GM21576 (cell line): ENCODE results near the gene TDRD1.

Experiments used
- ATAC-seq: cut with Tn5 transposase; IDR thresholded peaks from one replicate; pipeline ENCODE4 v1.9.1; 2021; ENCODE audit warnings: mild to moderate bottlenecking, moderate library complexity; ENCODE audit not compliant: unreplicated experiment

TDRD1 gene

GRCh38 chr10:114228156-114228555 is 49.0 kb downstream of the TDRD1 start:
- no peak for ATAC-seq

DNA sequence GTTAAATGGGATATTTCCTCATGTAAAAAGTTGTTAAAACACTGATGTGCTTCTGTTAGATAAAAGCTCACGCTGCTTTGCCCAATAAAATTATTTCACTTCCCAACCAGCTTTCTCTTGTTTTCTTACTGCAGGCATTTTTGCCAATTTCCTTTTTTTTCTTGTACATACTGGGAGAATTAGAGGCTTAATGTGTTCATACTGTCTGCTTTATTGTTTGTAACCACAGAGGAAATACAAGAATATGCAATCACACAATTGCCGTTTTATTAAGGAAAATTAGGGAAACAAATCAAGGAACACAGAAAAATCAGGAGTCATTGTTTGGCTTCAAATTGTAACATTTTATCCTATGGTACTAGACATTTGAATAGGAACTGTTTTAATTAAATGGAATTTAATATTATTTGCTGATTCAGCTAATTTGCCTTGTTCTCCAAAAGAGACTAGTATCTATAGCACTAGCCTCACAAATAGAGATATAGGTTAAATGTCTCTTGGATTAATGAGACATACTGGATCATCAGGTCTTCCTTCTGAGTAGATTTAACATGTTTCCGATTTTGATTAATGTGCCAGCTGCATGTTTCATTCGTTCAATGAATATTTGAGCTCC is 53.5 kb downstream of the TDRD1 start:
- ATAC-seq = no peak

DNA sequence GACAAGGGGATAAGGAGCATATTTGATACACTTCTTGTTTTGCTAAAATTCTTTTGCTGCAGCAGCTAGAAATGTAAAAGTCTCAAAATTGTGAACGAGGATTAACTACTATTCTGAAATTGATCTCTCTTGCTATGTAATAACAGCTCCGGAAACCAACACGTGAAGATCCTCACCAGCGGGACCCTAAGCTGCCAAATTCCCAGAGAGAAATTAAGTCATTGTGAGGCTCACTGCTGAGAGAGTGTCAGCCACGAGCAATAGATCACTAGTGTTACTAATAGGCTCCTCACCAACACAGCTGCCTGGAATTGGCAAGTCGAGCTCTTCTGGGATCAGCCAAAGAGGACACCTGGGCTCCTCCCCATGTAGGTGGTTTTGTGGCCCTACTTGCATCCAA is 54.3 kb downstream of the TDRD1 start:
- no peak for ATAC-seq

- ATAC-seq = no peak
Measured at GRCh38 chr10:114234132-114234531, 55.0 kb downstream of the TDRD1 start.

DNA sequence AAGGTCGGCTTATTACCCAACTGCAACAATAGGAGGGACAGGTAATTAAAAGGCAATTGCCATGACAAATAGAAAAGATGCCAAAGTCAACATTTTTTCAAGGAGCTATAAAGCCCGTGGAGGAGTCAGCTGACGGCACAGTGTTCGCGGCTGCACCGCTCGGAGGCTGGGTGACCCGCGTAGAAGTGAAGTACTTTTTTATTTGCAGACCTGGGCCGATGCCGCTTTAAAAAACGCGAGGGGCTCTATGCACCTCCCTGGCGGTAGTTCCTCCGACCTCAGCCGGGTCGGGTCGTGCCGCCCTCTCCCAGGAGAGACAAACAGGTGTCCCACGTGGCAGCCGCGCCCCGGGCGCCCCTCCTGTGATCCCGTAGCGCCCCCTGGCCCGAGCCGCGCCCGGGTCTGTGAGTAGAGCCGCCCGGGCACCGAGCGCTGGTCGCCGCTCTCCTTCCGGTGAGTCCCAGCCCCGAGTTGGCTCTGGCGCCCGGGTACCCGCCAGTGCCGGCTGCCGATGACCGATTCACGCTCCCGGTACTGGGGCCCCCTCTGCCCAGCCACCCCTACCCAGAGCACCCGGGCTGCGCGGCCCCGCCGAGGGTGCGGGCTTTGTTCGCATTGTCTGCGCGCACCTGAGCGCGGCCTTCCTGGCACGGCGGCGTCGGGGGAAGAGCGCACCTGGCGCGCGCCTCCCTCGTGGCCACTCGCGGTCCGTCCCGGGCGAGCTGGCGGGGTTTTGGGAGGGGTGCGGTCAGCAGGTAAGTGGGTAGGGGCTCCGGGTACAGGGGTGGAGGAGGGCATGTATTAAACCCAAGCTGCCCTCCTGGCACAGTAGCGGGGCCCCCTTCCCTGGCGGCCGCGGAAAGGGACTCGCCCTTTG is 60.2 kb downstream of the TDRD1 start, which contains the start of gene VWA2:
VWA2 (plus strand) TSS at position 138 of the 877 bp plus-strand sequence. CDS start 9,460 bp downstream, outside the sequence.
- ATAC-seq = no peak

DNA sequence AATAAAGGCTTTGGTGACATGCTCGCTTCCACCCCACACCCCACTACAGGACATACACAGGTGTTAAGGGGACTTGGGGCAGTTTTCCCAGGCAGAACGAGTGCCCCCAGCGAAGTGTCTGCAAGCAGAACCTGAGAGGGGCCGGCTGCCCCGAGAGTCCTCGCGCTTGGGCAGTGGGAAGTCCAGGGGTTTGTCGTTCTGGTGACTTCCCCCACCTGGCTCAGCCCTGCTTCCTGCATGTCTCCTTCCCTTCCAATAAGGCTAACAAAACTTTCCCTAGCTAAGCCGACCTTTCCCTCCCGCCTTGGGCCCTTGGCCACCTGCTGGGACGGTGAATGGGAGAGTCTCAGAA is 60.8 kb downstream of the TDRD1 start:
- no peak for ATAC-seq

GRCh38 chr10:114242235-114242634 is 63.1 kb downstream of the TDRD1 start:
- no peak for ATAC-seq

DNA sequence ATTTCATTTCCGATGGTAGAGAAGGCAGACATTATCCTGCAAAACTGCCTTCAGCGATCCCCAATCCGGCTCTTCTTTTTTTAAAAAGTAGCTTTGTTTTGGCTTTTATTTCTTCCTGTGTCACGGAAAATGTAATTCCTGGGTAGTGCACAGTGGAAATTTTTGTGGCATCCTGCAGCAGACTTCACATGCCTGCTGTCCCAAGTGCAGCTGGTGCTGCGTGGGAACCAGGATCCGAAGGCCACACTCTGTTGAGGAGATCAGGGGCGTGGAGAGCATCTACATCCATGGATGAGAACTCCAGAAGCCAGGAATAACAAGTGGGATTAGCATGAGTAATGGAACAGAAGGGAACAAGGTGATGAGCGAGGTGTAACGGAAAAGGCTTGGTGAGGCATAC is 64.5 kb downstream of the TDRD1 start:
- ATAC-seq = no peak

GRCh38 chr10:114244126-114244525 is 65.0 kb downstream of the TDRD1 start:
- ATAC-seq = no peak

GRCh38 chr10:114245121-114245791 is 66.1 kb downstream of the TDRD1 start:
- no peak for ATAC-seq

DNA sequence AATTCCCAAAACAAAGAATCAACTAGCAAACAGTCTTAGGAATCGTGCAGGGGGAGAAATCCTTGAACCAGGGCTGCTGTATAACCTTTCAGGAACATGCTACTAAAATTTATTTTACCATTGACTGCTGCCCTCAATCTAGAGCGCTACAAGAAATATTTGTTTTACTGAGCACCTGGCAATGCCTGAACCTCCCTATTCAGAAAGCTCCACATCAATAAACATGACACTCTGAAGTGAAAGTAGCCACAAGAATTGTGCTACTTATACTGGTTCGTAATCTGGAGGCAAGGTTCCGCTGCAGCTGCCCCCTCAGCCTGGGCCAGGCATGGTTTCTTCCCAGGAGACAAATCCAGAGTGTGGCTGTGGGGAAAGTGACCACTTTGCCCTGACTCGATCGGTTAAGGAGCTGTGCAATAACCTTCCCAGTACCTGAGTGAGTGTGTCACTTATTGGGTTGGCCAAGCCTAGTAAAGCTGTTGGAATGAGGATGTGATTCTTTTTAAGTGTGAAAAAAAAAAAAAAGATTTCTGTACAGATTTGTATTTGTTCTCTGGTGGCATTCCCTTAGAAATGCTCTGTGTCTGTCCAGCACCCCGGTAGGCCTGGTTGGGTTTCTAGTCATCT is 67.6 kb downstream of the TDRD1 start:
- no peak for ATAC-seq

- no peak for ATAC-seq
Measured at GRCh38 chr10:114250236-114250635, 71.1 kb downstream of the TDRD1 start.

- no peak for ATAC-seq
Measured at GRCh38 chr10:114250716-114251115, 71.6 kb downstream of the TDRD1 start.

DNA sequence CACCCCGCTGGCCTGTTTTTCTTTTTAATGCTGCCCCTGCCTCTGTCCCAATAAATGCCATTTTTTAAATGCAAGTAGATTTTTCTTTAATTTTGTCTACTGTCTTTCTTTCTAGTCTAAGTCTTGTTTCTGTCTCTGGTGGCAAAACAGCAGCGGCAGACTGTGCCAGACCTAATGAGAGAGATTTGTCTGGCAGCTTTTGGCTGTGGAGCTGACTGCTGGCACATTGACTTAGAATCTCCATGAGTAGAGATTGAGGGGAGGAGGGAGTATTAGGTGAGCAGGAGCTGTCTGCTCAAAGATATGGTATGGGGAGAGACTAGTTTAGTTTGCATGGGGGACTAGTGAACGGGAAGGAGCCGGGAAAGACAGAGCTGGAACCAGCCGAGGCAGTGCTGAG is 72.9 kb downstream of the TDRD1 start:
- no peak for ATAC-seq

- ATAC-seq = no peak
Measured at GRCh38 chr10:114252883-114253282, 73.7 kb downstream of the TDRD1 start.

GRCh38 chr10:114255227-114255626 is 76.1 kb downstream of the TDRD1 start:
- ATAC-seq = no peak

DNA sequence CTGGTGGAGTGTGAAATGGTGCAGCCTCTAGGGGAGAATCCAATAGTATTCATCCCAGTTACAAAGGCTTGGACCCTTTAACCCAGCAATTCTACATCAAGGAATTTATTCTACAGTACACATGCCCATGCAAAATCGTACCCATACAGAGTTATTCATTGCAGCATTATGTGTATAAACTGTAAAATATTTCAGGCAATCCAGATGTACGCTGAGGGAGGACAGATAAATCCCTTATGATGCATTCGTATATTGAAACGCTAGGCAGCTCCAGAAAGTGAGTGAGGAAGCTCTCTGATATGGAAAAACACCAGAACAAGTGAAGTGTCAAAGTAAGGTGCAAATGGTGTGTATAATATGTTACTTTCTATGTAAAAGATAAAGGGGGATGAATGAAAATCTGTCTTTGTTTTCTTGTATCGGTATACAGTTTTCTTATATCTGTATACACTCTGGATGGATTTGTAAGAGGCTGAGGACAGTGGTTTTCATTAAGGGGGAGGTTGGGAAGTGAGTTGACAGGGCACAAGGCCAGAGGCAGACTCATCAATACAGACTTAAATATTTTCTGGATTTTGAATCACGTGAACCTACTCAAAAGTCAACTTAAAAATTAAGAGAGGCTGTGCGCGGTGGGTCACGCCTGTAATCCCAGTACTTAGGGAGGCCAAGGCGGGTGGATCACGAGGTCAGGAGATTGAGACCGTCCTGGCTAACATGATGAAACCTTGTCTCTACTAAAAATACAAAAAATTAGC is 77.0 kb downstream of the TDRD1 start:
- ATAC-seq = no peak

DNA sequence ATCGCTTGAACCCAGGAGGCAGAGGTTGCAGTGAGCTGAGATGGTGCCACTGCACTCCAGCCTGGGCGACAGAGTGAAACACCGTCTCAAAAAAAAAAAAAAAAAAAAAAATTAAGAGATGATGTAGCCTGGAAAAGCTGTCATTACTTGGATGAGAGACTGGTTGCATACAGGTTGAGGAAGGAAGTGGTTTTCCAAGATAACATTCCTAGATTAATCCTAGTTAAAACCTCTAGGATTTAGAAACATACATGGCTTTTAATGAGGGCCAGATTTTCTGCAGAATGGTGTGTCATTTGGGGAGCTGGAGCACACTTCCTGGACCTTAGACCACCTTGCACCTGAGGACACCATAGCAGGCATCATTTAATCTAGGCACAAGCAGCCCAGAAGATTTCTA is 77.7 kb downstream of the TDRD1 start:
- ATAC-seq = no peak

GRCh38 chr10:114257498-114257897 is 78.3 kb downstream of the TDRD1 start:
- ATAC-seq = no peak

GRCh38 chr10:114258274-114258840 is 79.2 kb downstream of the TDRD1 start:
- no peak for ATAC-seq
